Astrocyte (in vitro differentiated cells and primary cell): ENCODE results near the gene AQP2. TPM values are rescaled to one million over a fixed set of nuclear protein-coding genes. Genes with fewer than 3 reads are reported as not detected.

Experiments used
- DNase-seq: peaks from one replicate; pipeline ENCODE4 v3.0.0-alpha.2; 2010; ENCODE audit warnings: low read depth
- FAIRE-seq: peaks from 2 replicates; lab custom pipeline; 2011; peaks lifted over from hg19 to GRCh38; lab: Jason Lieb, UNC
- H2AFZ ChIP-seq: 2 replicates; pipeline ENCODE4 v1.6.0; 2012; ENCODE audit warnings: low read depth, low read length, inconsistent platforms
- H3K27ac ChIP-seq: 2 replicates; pipeline ENCODE4 v1.5.1; 2011; ENCODE audit warnings: low read depth, low read length, inconsistent platforms
- H3K27me3 ChIP-seq: 2 replicates; pipeline ENCODE4 v1.6.0; 2011; ENCODE audit warnings: low read length, inconsistent platforms; ENCODE audit not compliant: insufficient read depth
- H3K36me3 ChIP-seq: 2 replicates; pipeline ENCODE4 v1.5.1; 2011; ENCODE audit warnings: low read length, inconsistent platforms; ENCODE audit not compliant: insufficient read depth
- H3K4me1 ChIP-seq: 2 replicates; pipeline ENCODE4 v1.5.1; 2011; ENCODE audit warnings: low read length, inconsistent platforms; ENCODE audit not compliant: insufficient read depth
- H3K4me2 ChIP-seq: 2 replicates; pipeline ENCODE4 v1.6.0; 2012; ENCODE audit warnings: low read length, inconsistent platforms
- H3K4me3 ChIP-seq: 2 replicates; pipeline ENCODE4 v1.5.1; 2011; ENCODE audit warnings: low read depth, mild to moderate bottlenecking, low read length, inconsistent platforms; ENCODE audit not compliant: insufficient read depth
- H3K79me2 ChIP-seq: 2 replicates; pipeline ENCODE4 v1.6.0; 2012; ENCODE audit warnings: mild to moderate bottlenecking, low read length, inconsistent platforms; ENCODE audit not compliant: insufficient read depth
- H3K9ac ChIP-seq: 2 replicates; pipeline ENCODE4 v1.6.0; 2012; ENCODE audit warnings: mild to moderate bottlenecking, low read length, inconsistent platforms
- H3K9me3 ChIP-seq: 2 replicates; pipeline ENCODE4 v1.5.1; 2012; ENCODE audit warnings: low read depth, mild to moderate bottlenecking, low read length, inconsistent platforms; ENCODE audit not compliant: insufficient read depth
- H4K20me1 ChIP-seq: 2 replicates; pipeline ENCODE4 v1.6.0; 2012; ENCODE audit warnings: low read length, inconsistent platforms; ENCODE audit not compliant: insufficient read depth
- H3K27ac Mint-ChIP-seq: one replicate; pipeline ENCODE4 v1.8.0; 2021; ENCODE audit warnings: mild to moderate bottlenecking, mixed read lengths; ENCODE audit not compliant: unreplicated experiment
- H3K27me3 Mint-ChIP-seq: one replicate; pipeline ENCODE4 v1.8.0; 2021; ENCODE audit warnings: low read depth, mixed read lengths; ENCODE audit not compliant: unreplicated experiment
- H3K36me3 Mint-ChIP-seq: one replicate; pipeline ENCODE4 v1.8.0; 2021; ENCODE audit warnings: low read depth, mixed read lengths; ENCODE audit not compliant: unreplicated experiment
- H3K4me1 Mint-ChIP-seq: one replicate; pipeline ENCODE4 v1.8.0; 2021; ENCODE audit warnings: low read depth, mixed read lengths; ENCODE audit not compliant: unreplicated experiment
- H3K4me3 Mint-ChIP-seq: one replicate; pipeline ENCODE4 v1.8.0; 2021; ENCODE audit warnings: mild to moderate bottlenecking, moderate library complexity, mixed read lengths; ENCODE audit not compliant: unreplicated experiment
- H3K9me3 Mint-ChIP-seq: one replicate; pipeline ENCODE4 v1.8.0; 2021; ENCODE audit warnings: mild to moderate bottlenecking, mixed read lengths; ENCODE audit not compliant: unreplicated experiment
- EZH2 ChIP-seq: IDR thresholded peaks from 2 replicates; pipeline ENCODE4 v1.6.1; 2012; ENCODE audit warnings: mild to moderate bottlenecking, low read length, inconsistent platforms; ENCODE audit not compliant: insufficient read depth
- total RNA-seq: library from RNA; stranded (reverse); gene quantifications from 2 replicates; pipeline ENCODE4 v1.2.1, GENCODE V29; 2021
- TF ChIP-seq, protein P1 (sequence below): IDR thresholded peaks from 2 replicates; pipeline ENCODE4 v1.5.1; 2011; ENCODE audit warnings: low read depth, mild to moderate bottlenecking, inconsistent platforms, low read length, moderate library complexity; ENCODE audit not compliant: insufficient read depth

The AQP2 gene
- total RNA-seq, 1 donor from 2014 or later: not detected

DNA sequence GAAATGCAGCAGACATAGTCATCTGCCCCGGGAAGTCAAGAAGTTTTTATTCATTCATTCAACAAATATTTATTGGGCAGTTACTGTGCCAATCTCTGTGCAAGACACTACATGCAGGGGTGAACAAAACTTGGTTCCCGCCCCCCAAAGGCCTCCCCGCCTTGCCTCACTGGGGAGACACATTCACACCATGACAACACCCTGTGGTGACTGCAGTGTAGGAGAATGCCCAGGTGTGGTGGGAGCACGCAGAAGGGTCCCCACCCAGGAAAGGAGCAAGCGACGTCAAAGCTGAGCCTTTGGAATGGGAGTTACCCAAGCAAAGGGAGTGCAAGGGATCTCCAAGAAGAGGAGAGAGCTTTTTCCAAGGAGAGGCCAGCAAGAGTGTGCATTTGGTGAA is 20.6 kb downstream of the AQP2 start:
- Mint-ChIP-seq H3K27ac (no peak overlapping the region), H3K4me3 (no peak overlapping the region), H3K27me3 (peaks cover 22% of the 10 kb centered on the region), H3K9me3 (no peaks in the 10 kb centered on the region), H3K36me3 (no peaks in the 10 kb centered on the region), H3K4me1 (peaks cover 1% of the 10 kb centered on the region)
- DNase-seq: no peak
- H3K9me3 ChIP-seq: no peaks in the 10 kb centered on the region
- TF ChIP-seq, protein P1, sequence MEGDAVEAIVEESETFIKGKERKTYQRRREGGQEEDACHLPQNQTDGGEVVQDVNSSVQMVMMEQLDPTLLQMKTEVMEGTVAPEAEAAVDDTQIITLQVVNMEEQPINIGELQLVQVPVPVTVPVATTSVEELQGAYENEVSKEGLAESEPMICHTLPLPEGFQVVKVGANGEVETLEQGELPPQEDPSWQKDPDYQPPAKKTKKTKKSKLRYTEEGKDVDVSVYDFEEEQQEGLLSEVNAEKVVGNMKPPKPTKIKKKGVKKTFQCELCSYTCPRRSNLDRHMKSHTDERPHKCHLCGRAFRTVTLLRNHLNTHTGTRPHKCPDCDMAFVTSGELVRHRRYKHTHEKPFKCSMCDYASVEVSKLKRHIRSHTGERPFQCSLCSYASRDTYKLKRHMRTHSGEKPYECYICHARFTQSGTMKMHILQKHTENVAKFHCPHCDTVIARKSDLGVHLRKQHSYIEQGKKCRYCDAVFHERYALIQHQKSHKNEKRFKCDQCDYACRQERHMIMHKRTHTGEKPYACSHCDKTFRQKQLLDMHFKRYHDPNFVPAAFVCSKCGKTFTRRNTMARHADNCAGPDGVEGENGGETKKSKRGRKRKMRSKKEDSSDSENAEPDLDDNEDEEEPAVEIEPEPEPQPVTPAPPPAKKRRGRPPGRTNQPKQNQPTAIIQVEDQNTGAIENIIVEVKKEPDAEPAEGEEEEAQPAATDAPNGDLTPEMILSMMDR: no peak
- no peak for TF ChIP-seq EZH2
- H3K4me3 ChIP-seq: no peak overlapping the region
- no peak for FAIRE-seq
- no peak overlapping the region for H3K27ac ChIP-seq
- no peaks in the 10 kb centered on the region for H4K20me1 ChIP-seq
- H3K36me3 ChIP-seq: no peaks in the 10 kb centered on the region
- H2AFZ ChIP-seq: no peak overlapping the region
- no peak overlapping the region for H3K9ac ChIP-seq
- H3K79me2 ChIP-seq: no peaks in the 10 kb centered on the region
- H3K4me2 ChIP-seq: no peak overlapping the region
- peaks cover 3% of the 10 kb centered on the region for H3K4me1 ChIP-seq
- peaks cover 15% of the 10 kb centered on the region for H3K27me3 ChIP-seq

DNA sequence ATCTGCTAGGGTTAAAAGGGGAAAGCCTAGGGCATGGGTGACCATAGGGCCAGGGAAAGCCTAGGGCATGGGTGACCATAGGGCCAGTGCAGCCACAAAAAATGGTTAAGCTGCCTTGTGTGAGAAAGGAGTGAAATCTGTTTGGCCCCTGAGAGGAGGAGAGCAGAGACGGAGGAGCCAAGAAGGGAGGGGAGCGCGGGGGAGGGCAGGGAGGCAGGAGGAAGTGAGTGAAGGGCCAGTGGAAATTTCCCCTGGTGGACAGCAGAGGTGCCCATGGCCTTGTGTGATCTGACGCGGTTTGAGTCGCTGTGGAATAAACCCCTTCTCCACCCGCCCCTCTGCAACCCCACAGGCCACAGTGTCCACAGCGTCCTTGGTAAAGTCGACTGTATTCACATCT is 21.6 kb downstream of the AQP2 start:
- TF ChIP-seq, protein P1: no peak
- no peak for TF ChIP-seq EZH2
- FAIRE-seq (no peak), DNase-seq (no peak)
- Histone ChIP-seq H3K9ac (no peak overlapping the region), H3K79me2 (no peaks in the 10 kb centered on the region), H3K4me2 (no peak overlapping the region), H3K27ac (no peak overlapping the region), H3K4me1 (peaks cover 3% of the 10 kb centered on the region), H2AFZ (no peak overlapping the region), H4K20me1 (no peaks in the 10 kb centered on the region), H3K36me3 (no peaks in the 10 kb centered on the region), H3K4me3 (no peak overlapping the region), H3K9me3 (no peaks in the 10 kb centered on the region), H3K27me3 (peaks cover 15% of the 10 kb centered on the region)
- H3K4me3 Mint-ChIP-seq: no peak overlapping the region
- peaks cover 21% of the 10 kb centered on the region for H3K27me3 Mint-ChIP-seq
- peaks cover 4% of the 10 kb centered on the region for H3K4me1 Mint-ChIP-seq
- no peaks in the 10 kb centered on the region for H3K36me3 Mint-ChIP-seq
- H3K9me3 Mint-ChIP-seq: no peaks in the 10 kb centered on the region
- H3K27ac Mint-ChIP-seq: no peak overlapping the region

GRCh38 chr12:49972641-49973360 is 22.3 kb downstream of the AQP2 start, which contains the start of gene AQP6:
Gene AQP6 (plus strand): TSS chr12:49972947. CDS start chr12:49973174, 227 bp downstream.
- H3K4me3 Mint-ChIP-seq: peak within 1 kb of the TSS; percentile 60
- no peak within 1 kb of the TSS for H3K27ac ChIP-seq
- no peaks in the 10 kb centered on the region for H3K36me3 Mint-ChIP-seq
- peaks cover 4% of the 10 kb centered on the region for H3K4me1 Mint-ChIP-seq
- H2AFZ ChIP-seq: no peak within 1 kb of the TSS
- H3K27me3 Mint-ChIP-seq: peaks cover 20% of the 10 kb centered on the region
- no peaks in the 10 kb centered on the region for H3K36me3 ChIP-seq
- no peaks in the 10 kb centered on the region for H3K9me3 ChIP-seq
- H3K27ac Mint-ChIP-seq: peak within 1 kb of the TSS; percentile 66
- TF ChIP-seq, protein P1: no peak
- TF ChIP-seq EZH2: no peak
- H3K4me3 ChIP-seq: no peak within 1 kb of the TSS
- H3K4me1 ChIP-seq: no peaks in the 10 kb centered on the region
- DNase-seq (no peak), FAIRE-seq (no peak)
- no peaks in the 10 kb centered on the region for H3K79me2 ChIP-seq
- H3K4me2 ChIP-seq: no peak within 1 kb of the TSS
- no peaks in the 10 kb centered on the region for H4K20me1 ChIP-seq
- no peaks in the 10 kb centered on the region for H3K9me3 Mint-ChIP-seq
- H3K27me3 ChIP-seq: peaks cover 15% of the 10 kb centered on the region
- no peak within 1 kb of the TSS for H3K9ac ChIP-seq
